B cell (primary cell): Measurements from ENCODE around the gene MGAT4C.

ENCODE experiments used
- CTCF ChIP-seq: fragments of 200-600 bp; IDR thresholded peaks from one replicate; pipeline ENCODE4 v1.8.0; 2022; ENCODE audit warnings: antibody characterized with exemption, mild to moderate bottlenecking
- EZH2 ChIP-seq: IDR thresholded peaks from 2 replicates; pipeline ENCODE4 v1.6.1; 2012; ENCODE audit warnings: borderline replicate concordance, low read depth, mild to moderate bottlenecking, moderate library complexity, low read length; ENCODE audit not compliant: insufficient read depth, poor library complexity, severe bottlenecking

- TF ChIP-seq EZH2 (no peak), CTCF (no peak)
These were observed 118.3 kb downstream of the MGAT4C start for GRCh38 chr12:86137936-86138335.
